Thyroid gland (tissue), 4 donors: Measurements from ENCODE around the gene SPTBN4. TPM values are rescaled to one million over a fixed set of nuclear protein-coding genes. Genes with fewer than 3 reads are reported as not detected.

ENCODE experiments used
- DNase-seq, 2 donors: peaks; one replicate each; pipeline ENCODE4 v3.0.0-alpha.2; 2019
- H3K27ac ChIP-seq, 3 donors: fragments of 200-600 bp; sonication (generic); 1 replicate in 2 of 3; 2 replicates in 1 of 3; pipeline ENCODE4 v1.5.1; 2016 to 2019; ENCODE audit warnings: mild to moderate bottlenecking in 1 of 3, moderate library complexity in 1 of 3
- H3K27me3 ChIP-seq: fragments of 200-600 bp; sonication (generic); one replicate; pipeline ENCODE4 v1.5.1; 2019
- H3K36me3 ChIP-seq, 2 donors: fragments of 200-600 bp; sonication (generic); one replicate each; pipeline ENCODE4 v1.5.1; 2016 to 2019
- H3K4me1 ChIP-seq, 2 donors: fragments of 200-600 bp; sonication (generic); one replicate each; pipeline ENCODE4 v1.5.1; 2017 to 2019
- H3K4me3 ChIP-seq, 3 donors: fragments of 200-600 bp; sonication (generic); replicated peaks in 1 of 3; 1 replicate in 2 of 3; 2 replicates in 1 of 3; pipeline ENCODE4 v1.5.1; 2016; ENCODE audit warnings: mild to moderate bottlenecking in 1 of 3
- H3K9me3 ChIP-seq: fragments of 200-600 bp; sonication (generic); one replicate; pipeline ENCODE4 v1.5.1; 2017
- CTCF ChIP-seq, 6 experiments: fragments of 200-600 bp in 3 of 6; fragments of 450-650 bp in 3 of 6; sonication (generic) in 3 of 6; IDR thresholded peaks; one replicate each; pipeline ENCODE4 v1.5.1; 2016 to 2019; ENCODE audit warnings: antibody characterized with exemption in 6 of 6, mild to moderate bottlenecking in 2 of 6, inconsistent platforms in 1 of 6, moderate library complexity in 1 of 6
- POLR2A ChIP-seq, 2 donors: fragments of 450-650 bp; IDR thresholded peaks; one replicate each; pipeline ENCODE4 v1.6.1; 2017; ENCODE audit warnings: antibody characterized with exemption in 2 of 2, mild to moderate bottlenecking in 2 of 2, moderate library complexity in 1 of 2
- WGBS, 2 donors: methylation state at CpG; one replicate each; pipeline ENCODE4 v1.1.5; 2017; 5-methylcytosine and 5-hydroxymethylcytosine counted together
- intact Hi-C: fragments of 100-400 bp; cut with DNase I; formaldehyde crosslinking; loops from one replicate; pipeline ENCODE4 v1.15.1; 2023
- total RNA-seq, 4 donors: library from RNA; depleted of rRNA; stranded (reverse); fragments of >200 nt; gene quantifications; one replicate each; pipeline ENCODE4 v1.2.3, GENCODE V29; 2016

The SPTBN4 gene
- 1 to 10 TPM in 2 of 4 donors, under 1 TPM in 2; 0.67 to 2.7 (median 1.0) TPM for total RNA-seq

- Histone ChIP-seq H3K4me1 (peaks cover 18 to 31% of the 10 kb centered on the region in 2 donors), H3K4me3 (peak within 1 kb of the TSS in 1 of 3 donors; percentile 30), H3K27me3 (no peaks in the 10 kb centered on the region), H3K27ac (peak within 1 kb of the TSS in 1 of 3 donors; percentile 94), H3K9me3 (no peaks in the 10 kb centered on the region), H3K36me3 (no peaks in the 10 kb centered on the region)
- TF ChIP-seq CTCF (IDR thresholded peaks at IDR 0.05) (no peak), POLR2A (IDR thresholded peaks at IDR 0.05) (no peak)
- WGBS, 2 donors = 24 to 64% methylated on average over 4 to 9 of the region's 87 CpGs
- intact Hi-C loops = loop anchor here (10.0 kb wide), 2 partner anchors 58 to 128 kb away; no protein-coding TSS in a partner anchor
- no peak for DNase-seq
These were observed at the start of gene SPTBN4 for GRCh38 chr19:40466985-40467734. Gene SPTBN4, plus strand, starts transcription at chr19:40467001. Its CDS starts 5,621 bp downstream, at chr19:40472622.

- peaks cover 2 to 3% of the 10 kb centered on the region in 2 donors for H3K36me3 ChIP-seq
- intact Hi-C loops = no loop called here
- no peaks in the 10 kb centered on the region for H3K27me3 ChIP-seq
- H3K4me1 ChIP-seq = peaks cover 35 to 37% of the 10 kb centered on the region in 2 donors
- DNase-seq = no peak
- WGBS, 2 donors = 77 to 79% methylated on average over 4 of the region's 4 CpGs
- no peak overlapping the region for H3K4me3 ChIP-seq
- H3K9me3 ChIP-seq = no peaks in the 10 kb centered on the region
- TF ChIP-seq POLR2A (IDR thresholded peaks at IDR 0.05) (no peak), CTCF (IDR thresholded peaks at IDR 0.05) (no peak)
- H3K27ac ChIP-seq = peak overlapping the region; percentile 70 to 84 (median 80)
These were observed 49.2 kb upstream of the SPTBN4 start for GRCh38 chr19:40417643-40417981.

GRCh38 chr19:40418040-40418439, 48.8 kb upstream of the SPTBN4 start:
- Histone ChIP-seq H3K4me3 (no peak overlapping the region), H3K36me3 (peaks cover 6 to 7% of the 10 kb centered on the region in 2 donors), H3K9me3 (no peaks in the 10 kb centered on the region), H3K27ac (peak overlapping the region in 2 of 3 donors; percentile 80 to 84), H3K27me3 (no peaks in the 10 kb centered on the region), H3K4me1 (peaks cover 39 to 41% of the 10 kb centered on the region in 2 donors)
- no peak for DNase-seq
- 90 to 93% methylated on average over 3 of the region's 3 CpGs for WGBS, 2 donors
- no peak for TF ChIP-seq POLR2A (IDR thresholded peaks at IDR 0.05)
- no peak for TF ChIP-seq CTCF (IDR thresholded peaks at IDR 0.05)
- intact Hi-C loops = no loop called here

GRCh38 chr19:40419066-40419612, 47.7 kb upstream of the SPTBN4 start:
- peaks cover 46 to 52% of the 10 kb centered on the region in 2 donors for H3K4me1 ChIP-seq
- no peak for DNase-seq
- peaks cover 9 to 10% of the 10 kb centered on the region in 2 donors for H3K36me3 ChIP-seq
- H3K27me3 ChIP-seq = no peaks in the 10 kb centered on the region
- intact Hi-C loops = no loop called here
- TF ChIP-seq CTCF (IDR thresholded peaks at IDR 0.05) = no peak
- TF ChIP-seq POLR2A (IDR thresholded peaks at IDR 0.05) = no peak
- H3K4me3 ChIP-seq = no peak overlapping the region
- WGBS, 2 donors = 66 to 86% methylated on average over 3 to 5 of the region's 5 CpGs
- H3K27ac ChIP-seq = no peak overlapping the region
- no peaks in the 10 kb centered on the region for H3K9me3 ChIP-seq

GRCh38 chr19:40419780-40420179, 47.0 kb upstream of the SPTBN4 start:
- WGBS, 2 donors = 80 to 93% methylated on average over 5 of the region's 5 CpGs
- Histone ChIP-seq H3K27me3 (no peaks in the 10 kb centered on the region), H3K9me3 (no peaks in the 10 kb centered on the region), H3K27ac (no peak overlapping the region), H3K36me3 (peaks cover 9 to 10% of the 10 kb centered on the region in 2 donors), H3K4me3 (no peak overlapping the region), H3K4me1 (peaks cover 45 to 49% of the 10 kb centered on the region in 2 donors)
- intact Hi-C loops = no loop called here
- no peak for DNase-seq
- TF ChIP-seq POLR2A (IDR thresholded peaks at IDR 0.05) = no peak
- no peak for TF ChIP-seq CTCF (IDR thresholded peaks at IDR 0.05)
